ENCODE results near the gene RAB37. TPM values are rescaled to one million over a fixed set of nuclear protein-coding genes. Genes with fewer than 3 reads are reported as not detected.
A peak's percentile ranks its signal among the peaks of the same experiment; 100 is the strongest.

Gene RAB37
- total RNA-seq, 1 donor from 2014 or later = 14.0 TPM

DNA sequence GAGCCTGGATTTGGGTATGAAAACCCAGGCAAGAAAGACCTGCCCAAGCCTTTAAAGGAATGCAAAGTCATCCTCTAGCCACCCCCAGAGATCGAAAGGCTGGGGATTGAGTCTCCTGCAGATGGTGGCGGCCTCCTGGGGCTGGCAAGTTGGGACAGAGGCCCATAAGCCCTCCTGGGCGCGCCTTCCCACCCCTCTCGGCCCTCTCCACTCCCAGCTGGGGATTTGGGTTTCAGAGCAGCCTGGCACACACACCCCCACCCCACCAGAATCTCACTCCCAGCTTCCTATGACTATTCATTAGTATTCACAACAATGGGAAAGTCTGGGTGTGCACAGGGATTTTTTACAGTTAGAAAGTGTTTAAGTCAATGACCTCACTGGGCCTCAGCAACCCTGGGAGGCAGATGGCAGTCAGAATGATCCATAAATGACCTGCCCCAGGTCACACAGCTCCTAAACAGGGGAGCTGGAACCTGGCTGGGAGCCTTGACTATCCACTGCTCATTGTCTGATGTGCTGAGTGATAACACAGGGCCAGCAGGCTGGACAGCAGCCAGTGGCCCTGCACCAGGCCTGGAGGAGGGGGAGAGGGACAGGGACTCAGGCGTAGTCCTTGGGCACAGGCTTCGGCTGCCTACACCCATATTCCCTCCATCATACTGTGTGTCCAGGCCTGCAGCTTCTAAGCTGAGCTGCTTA, 23.5 kb downstream of the RAB37 start:
- DNase-seq (ENCODE audit: low spot score) (peak; percentile 92), ATAC-seq (peak; percentile 63)

DNA sequence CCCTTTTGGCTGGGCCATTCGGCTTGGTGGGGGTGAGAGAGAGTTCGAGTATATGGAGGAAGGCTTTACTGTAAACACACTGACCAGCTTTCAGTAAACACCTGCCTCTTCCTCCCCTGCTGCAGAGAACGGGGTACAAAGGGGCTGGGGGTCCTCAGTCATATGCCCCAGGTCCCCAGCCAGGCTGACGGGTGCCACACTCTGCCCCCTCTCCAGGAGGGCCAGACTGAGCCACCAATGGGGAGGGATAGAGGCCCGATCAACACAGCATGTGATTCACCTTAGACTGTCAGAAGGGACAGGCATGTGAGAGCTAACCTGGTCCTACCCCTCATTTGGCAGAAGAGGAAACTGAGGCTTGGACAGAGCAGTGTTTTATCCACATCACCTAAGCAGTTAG, 24.4 kb downstream of the RAB37 start:
- DNase-seq (ENCODE audit: low spot score) (no peak), ATAC-seq (no peak)

DNA sequence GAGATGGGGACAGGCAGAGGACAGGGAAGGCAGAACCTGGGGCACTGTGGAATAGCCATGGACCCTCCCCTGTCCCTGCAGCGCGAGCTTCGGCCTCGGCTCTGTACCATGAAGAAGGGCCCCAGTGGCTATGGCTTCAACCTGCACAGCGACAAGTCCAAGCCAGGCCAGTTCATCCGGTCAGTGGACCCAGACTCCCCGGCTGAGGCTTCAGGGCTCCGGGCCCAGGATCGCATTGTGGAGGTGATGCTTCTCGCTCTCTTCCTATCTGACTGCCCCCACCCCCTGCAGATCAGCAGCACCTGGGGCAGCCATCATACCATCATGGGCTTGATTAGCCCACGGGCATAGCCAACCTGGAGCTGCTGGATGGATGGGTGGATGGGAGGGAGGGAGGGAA, 24.9 kb downstream of the RAB37 start:
- no peak for DNase-seq (ENCODE audit: low spot score)

DNA sequence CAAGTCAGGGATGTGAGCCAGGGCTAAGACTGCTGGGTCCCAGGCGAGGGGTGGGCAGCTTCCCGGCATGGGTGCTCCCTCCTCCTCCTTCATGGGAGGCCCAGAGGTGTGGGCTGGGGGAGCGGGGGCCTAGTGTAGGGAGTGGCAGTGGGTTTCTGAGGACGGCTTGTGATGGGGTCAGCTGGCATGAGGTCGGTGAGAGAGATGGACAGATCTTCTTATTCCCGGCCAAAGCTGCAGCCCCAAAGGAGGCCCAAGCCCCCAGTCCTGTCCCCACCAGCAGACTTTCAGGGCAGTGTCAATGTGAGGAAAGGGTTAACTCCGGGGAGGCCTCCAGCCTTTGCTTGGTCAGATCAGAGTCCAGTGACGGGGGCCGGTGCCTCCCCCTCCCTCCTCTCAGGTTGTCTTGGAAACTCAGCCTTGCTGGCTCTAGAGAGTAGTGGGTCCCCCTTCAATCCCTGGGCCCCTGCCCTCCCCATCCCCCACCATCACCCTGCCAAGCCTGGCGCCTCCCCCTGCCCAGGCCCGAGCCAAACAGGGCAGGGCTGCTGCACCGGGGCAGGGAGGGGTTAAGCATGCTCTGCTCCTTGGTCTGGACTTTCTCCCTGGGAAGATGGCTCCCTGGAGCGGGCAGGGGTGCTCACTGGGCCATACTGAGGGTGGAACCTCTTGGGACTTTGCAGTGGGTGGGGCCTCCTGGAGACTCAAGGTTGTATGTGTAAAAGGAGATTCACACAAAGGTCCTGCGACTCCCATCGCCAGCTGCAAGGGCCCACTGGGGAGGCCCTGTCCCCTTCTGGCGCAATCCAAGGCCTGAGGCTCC, 26.7 kb downstream of the RAB37 start:
- DNase-seq (ENCODE audit: low spot score) (peak; percentile 81), ATAC-seq (peak; percentile 52)

More for the DNA sequence above, 24.9 kb downstream of the RAB37 start:
- ATAC-seq = no peak

DNA sequence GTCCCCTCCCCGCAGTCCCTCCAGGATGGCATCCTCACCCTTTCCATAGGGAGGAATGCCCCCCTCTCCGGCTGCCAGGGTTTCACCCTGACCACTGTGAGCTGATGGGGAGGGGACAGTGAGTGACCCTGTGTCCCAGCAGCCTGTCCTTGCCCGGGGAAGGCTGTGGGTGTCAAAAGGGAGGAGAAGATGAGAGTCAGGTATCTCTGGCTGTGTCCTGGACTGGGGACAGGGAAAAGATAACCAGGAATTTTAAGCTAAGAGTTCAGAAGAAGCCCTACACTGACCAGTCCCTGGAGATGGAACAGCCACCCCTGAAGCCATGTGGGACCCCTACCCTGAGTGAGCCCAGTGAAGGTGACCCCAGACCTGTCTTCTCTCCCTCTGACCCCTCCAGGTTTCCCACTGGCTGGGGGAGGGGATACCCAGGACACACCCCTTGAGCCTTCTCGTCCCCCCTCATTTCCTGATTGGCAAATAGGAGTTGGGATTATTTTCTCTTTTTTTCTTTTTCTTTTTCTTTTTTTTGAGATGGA, 27.8 kb downstream of the RAB37 start:
- DNase-seq (ENCODE audit: low spot score) (no peak), ATAC-seq (no peak)

DNA sequence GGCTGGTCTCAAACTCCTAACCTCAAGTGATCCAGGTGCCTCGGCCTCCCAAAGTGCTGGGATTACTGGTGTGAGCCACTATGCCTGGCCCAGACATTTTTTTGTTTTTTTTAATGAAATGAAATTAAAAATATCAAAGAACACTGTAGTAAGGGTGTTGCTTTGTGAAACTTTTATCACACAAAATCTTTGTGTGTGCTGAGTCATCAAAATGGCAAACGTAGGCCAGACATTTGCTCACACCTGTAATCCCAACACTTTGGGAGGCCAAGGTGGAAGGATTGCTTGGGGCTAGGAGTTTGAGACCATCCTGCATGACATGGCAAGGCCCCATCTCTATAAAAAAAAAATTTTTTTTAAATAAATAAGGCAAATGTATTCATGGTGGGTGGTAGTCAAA, 29.4 kb downstream of the RAB37 start:
- DNase-seq (ENCODE audit: low spot score) = no peak

DNA sequence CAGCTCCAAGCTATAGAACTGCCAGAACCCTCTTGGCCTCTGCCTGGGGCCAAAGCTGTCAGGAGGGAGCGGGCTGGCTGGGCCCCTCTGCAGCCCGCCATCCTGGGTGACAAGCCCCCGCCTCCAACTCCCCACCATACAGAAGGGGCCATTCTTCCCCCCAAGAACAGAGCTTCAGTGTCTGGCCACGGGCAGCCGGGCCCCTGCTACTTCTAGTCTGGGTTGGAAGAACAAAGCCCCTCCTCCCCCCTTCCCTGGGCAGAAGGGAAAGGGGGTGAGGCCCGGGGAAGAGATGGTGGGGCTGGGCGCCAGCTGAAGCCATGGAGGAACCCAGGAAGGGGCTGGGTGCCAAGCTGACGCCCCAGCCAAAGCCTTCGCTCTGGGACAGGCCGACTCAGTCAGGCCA, 30.1 kb downstream of the RAB37 start:
- no peak for DNase-seq (ENCODE audit: low spot score)
- ATAC-seq = peak; percentile 8

More for the DNA sequence above, 29.4 kb downstream of the RAB37 start:
- ATAC-seq = no peak

DNA sequence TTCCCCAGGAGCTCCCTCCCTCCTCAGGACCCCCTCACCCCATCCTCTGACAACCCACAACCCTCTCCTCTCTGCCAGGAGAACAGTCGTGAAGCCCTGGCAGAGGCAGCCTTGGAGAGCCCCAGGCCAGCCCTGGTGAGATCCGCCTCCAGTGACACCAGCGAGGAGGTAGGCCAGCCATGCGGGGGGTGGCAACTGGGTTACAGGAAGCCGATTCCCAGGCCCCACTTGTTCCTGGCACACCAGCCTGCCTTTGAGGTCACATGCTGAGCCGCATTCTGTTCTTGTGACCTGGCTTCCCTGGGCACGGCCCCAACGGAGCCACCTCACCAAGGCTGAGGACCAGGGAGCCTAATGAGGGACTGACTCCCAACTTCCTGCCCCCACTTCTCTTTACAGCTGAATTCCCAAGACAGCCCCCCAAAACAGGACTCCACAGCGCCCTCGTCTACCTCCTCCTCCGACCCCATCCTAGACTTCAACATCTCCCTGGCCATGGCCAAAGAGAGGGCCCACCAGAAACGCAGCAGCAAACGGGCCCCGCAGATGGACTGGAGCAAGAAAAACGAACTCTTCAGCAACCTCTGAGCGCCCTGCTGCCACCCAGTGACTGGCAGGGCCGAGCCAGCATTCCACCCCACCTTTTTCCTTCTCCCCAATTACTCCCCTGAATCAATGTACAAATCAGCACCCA, 31.2 kb downstream of the RAB37 start:
- ATAC-seq (peak; percentile 62), DNase-seq (ENCODE audit: low spot score) (peak; percentile 93)

DNA sequence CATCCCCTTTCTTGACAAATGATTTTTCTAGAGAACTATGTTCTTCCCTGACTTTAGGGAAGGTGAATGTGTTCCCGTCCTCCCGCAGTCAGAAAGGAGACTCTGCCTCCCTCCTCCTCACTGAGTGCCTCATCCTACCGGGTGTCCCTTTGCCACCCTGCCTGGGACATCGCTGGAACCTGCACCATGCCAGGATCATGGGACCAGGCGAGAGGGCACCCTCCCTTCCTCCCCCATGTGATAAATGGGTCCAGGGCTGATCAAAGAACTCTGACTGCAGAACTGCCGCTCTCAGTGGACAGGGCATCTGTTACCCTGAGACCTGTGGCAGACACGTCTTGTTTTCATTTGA, 31.7 kb downstream of the RAB37 start:
- no peak for DNase-seq (ENCODE audit: low spot score)

DNA sequence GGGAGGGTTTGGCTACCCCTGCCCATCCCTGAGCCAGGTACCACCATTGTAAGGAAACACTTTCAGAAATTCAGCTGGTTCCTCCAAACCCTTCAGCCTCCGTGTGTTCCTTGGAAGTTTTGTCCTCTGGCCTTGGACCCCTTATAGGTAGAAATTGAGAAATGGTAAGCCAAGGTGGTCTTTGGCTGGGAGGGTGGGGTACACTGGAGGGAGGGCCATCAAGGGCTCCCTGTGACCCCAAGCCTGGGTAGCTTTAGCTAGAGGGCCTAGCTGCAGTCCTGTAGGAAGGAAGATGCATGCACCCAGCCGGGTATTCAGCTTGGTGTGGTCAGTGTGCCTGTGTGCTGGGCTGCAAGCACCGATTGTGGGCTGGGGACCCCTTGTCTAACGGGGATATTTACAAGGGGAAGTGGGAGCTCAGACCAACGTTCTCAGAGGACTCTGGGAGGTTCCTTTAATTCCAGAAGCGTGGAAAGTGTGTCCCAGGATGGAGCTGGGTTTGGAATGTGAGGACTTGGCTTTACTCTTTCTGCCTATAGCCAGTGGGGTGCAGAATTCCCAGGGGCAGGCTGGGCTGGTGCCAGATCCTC, 32.3 kb downstream of the RAB37 start:
- DNase-seq (ENCODE audit: low spot score) = no peak

More for the DNA sequence above, 31.7 kb downstream of the RAB37 start:
- ATAC-seq = peak; percentile 1

DNA sequence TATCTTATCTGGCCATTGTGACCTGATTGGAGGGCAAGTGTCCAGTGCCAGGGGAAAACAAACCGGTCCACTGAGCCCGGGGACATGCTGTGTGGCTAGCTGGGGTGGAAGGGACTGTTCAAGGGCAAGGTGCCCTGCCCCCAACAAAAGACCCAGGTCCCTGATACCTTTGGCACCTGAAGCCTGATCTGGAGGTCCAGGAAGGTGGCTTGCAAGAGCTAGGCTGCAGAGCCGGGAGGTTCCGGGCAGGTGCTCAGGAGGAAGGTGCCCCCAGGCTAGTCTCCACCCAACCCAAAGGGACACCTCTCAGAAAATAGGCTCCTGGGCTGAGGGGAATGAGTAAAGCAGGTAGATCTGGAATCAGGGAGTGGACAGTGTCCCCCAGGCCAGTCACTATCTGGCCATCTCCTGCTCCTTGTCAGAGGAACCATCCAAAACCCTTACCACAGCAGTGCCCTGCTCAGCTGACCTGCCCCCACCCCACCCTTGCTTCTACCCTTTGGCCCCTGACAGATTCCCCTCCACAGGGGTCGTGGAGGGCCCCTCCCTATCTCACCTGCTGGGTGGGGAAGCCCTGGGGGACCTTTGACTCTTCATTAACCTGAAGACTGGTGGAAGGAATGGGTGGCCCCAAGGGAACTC, 32.9 kb downstream of the RAB37 start:
- ATAC-seq (peak; percentile 7), DNase-seq (ENCODE audit: low spot score) (no peak)

More for the DNA sequence above, 32.3 kb downstream of the RAB37 start:
- no peak for ATAC-seq

DNA sequence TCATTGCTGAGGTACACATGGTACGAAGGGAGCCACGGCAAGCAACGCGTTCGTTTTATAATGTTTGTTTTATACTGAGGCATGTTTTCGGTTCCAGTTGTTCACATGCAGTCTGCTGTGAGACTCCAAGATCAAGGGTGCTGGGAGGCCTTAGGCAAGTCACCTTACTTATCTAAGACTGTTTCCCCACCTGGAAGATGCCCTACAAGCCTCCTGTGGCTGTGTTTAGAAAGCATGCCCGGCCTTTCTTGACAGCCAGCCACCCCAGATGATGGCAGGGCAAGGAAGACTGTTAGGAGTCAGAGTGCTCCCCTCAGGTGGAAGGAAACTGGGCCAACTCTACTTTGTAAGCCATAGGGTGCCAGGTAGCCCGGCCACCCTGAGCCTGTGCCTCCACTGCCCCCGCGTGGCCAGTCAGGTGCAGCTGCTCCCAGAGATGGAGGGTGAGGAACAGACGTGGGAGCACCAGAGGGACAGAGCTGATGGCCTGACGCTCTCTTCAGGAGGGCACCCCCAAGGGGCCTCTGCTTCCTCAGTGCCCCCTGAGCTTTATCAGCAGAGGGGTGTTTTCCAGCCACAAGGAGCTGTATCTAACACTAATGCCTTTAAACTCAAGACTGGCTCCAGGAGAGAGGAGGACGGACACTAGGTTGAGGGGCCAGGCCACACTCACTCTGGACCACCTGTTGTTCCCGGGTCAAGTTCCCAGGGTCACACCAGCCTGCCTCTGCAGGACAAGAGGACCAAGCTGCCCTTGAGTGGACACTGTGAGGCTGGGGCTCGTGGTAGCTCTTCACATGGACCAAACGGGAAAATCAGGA, 33.7 kb downstream of the RAB37 start:
- DNase-seq (ENCODE audit: low spot score) = peak; percentile 87
- peak; percentile 77 for ATAC-seq

DNA sequence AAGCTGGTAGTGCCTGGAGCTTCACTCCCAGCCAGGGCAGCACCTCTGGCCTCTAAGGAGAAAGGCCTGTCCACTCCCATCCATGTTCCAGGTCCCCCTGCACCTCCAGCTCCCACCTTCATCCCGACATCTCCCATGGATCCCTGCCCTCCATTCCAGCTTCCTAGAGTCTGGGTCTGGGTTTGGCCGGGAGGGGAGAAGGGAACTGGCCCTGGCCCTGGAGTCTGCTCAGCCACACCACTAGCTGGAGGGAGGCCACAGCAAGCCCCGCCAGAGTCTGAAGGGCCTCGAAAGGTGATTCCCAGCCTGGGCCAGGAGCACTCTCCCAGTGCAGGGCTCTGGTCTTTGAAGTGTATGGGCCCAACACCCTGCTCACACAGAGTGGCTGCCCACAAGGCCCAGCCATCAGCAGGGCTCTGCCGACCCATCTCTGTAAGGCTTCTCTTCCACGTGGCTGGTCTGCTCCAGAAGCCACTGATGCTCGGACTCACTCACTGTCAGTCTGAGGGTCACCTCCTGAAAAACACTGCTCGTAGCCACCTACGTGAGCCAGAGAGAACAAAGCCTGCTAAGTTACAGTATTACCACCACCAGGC, 34.4 kb downstream of the RAB37 start:
- ATAC-seq (no peak), DNase-seq (ENCODE audit: low spot score) (no peak)

DNA sequence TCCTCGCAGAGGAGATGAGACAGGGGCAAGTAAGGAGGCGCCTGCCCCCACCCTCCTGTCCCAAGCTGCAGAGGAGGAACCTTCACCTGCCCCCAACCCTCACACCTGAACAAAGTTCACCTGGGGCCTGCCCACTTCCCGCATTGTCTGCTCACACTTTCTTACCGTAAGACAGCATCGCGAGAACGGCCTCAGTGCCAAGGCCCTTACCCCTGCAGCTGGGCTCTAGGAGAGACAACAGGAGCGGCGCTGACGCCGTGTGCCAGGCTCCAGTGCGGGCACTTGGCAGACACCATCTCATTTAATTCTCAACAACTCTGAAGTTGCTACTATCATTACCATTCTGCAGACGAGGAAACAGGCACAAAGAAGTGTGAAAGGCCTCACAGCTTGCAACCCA, 35.0 kb downstream of the RAB37 start:
- ATAC-seq (no peak), DNase-seq (ENCODE audit: low spot score) (no peak)

DNA sequence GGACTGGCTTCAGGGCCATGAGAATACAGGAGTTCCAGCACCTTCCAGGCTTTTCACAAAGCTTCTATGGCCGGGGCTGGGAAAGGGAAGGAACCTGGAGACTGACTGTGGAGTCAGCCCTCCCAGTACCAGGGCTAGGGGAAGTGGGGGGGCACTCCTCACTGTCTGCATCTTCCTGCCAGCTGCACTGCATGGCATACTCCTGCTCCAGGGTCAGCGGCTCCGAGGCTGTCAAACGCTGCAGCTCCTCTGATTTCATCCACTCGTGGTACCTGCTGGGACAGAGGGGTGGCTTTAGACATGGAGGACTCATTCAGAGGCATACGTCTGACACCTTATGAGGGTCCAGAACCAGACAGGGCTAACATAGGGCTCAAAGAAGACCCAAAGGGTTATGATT, 36.4 kb downstream of the RAB37 start:
- ATAC-seq (no peak), DNase-seq (ENCODE audit: low spot score) (no peak)

DNA sequence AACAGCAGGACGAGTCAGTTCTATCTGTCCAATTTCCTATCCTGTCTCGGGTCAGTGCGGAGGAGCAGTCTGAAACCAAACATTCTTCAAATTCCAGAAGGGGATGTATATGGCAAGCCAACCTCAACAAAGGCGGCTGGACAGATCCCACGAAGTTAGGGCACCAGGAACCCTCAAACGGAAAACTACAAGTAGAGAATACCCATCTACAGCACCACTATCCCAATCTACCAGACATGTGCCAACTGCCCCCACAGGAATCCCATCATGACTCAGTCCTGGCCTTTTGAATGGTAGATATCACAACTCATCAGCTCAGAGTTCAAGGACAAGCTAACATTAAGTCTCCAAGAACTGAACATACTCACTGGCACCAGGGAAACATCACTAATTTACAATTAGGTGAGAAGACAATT, 36.8 kb downstream of the RAB37 start:
- no peak for DNase-seq (ENCODE audit: low spot score)
- no peak for ATAC-seq

DNA sequence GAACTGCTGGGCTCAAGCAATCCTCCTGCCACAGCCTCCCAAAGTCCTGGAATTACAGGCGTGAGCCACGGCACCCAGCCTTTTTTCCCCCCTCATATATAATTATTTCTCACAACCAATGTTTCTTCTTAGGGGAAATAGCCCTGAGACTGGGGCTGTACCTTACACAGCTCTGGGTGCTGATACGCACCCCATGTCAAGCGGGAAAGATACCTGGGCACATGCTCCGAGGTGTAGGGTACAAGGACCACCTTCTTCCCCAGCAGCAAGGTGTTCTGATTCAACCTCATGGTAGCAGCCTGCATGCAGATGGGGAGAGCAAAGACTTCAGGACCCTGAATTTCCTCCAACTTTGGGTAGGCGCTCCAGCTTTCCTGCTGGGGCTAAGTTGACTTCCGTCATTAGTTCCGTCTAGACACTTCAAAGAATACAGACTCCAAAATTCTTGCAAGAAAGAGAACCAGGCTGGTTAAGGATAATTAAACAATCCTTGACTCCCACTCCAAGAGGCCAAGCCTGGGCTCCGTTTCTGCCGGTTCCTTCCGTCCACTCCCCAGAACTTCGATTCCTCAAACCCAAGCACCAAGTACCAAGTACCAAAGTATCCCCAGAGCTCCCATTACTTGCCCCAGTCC, 38.5 kb downstream of the RAB37 start:
- no peak for DNase-seq (ENCODE audit: low spot score)
- no peak for ATAC-seq

DNA sequence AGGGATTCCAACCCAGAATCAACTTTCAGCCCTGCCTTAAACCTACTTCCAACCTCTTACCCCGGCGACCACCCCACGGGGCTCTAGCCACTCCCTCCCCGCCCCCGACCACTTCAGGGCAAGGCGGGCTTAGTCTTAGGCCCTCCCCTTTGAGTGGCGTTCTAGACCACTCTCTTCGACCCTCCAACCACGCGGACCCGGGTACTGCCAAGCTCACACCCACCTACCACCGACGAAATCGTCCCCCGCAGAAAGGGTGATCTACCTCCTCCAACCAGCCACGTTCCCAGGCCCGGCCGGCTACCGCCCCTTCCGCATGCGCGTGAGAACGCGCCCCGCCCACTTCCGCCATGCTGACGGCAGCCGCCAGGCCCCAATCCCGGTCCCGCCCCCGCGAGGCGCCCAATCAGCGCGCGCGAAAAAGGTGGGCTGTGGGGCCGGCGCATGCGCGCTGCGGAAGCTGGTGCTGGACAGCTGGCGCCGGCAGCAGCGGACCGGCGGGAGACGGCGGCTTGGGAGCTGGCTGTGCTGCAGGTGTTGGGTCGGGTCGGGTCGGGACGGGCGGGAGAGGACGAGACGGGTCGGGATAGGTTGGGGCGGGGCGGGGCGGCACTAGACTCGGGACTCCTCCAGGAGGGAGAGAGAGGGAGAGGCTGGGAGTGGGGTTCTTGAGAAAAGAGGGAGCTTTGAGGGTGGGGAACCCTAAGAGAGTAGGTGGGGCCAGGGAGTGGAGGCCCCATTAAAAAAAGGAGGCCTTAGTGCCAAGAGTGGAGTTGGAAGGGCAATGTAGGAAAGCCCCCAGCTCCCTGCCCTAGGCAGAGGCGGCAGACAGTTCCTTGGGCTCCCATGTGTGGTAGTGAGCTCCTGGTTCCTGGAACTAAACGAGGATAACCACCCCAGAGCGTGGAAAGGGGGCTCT, 39.2 kb downstream of the RAB37 start, which contains the start of gene NAT9:
Gene NAT9 (minus strand): TSS at position 302 of the 919 bp plus-strand sequence. CDS start 647 bp downstream, outside the sequence.
- ATAC-seq = peak; percentile 89
- peak; percentile 99 for DNase-seq (ENCODE audit: low spot score)
